IPS-NIHi11 (cell line): ENCODE data around the gene ATPAF1.

Experiments used
- DNase-seq: peaks from one replicate; pipeline ENCODE4 v3.0.0; 2012; ENCODE audit warnings: mixed read lengths, low spot score

Gene ATPAF1

DNA sequence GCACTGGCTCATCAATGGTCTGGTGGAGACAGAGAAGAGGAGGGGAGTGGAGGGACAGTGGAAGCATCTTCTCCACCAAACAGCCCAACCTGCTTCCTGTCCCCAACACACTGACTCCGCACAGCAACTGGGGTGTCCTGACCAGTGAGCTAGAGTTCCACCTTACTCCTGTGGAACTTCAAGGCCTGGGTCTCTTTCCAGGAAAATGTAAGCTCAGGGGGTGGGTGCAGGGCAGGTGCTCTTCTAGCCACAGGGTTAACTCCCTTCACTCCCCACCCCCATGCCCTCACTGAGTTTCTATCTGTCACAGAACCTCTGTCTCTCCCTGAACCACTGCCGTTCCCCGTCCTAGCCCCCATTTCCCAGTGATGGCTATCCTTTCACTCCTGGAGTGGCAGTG lies 52.4 kb downstream of the ATPAF1 start:
- DNase-seq = no peak

DNA sequence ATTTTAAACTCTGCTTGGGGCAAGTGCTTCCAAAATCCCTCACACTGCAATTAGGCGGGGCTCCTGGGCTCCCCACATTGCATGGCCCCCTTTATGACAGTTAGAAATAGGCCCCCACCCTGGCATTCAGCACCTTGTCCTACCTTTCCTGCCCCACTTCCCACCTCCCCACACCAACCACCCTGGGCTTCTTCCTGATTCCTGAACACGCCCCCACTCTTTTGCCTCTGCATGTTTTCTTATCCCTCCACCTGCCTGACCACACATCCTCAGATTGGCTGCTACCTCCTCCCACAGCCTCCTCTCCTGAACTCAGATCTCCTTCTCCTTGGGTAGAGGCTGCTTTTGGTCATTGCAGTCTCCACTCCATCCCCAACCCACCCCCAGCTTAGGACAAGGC lies 53.1 kb downstream of the ATPAF1 start:
- no peak for DNase-seq

DNA sequence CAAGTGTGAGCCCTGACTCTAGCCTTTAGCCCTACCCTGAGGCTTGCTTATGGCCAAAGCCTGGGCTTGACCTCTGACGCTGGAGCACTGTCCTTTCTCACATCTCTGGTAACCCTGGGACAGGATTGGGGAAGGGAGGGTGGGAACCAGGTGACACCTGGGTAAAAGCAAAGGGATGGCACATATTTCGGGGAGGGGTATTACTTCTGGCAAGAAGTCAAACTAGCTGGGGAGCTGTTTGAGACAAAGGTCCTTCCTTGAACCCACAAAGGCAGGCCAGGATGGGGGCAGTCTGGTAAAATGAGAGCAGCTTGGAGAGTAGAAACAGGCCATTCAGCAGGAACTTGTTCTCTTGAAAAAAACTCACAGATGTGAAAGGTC lies 53.6 kb downstream of the ATPAF1 start:
- DNase-seq = no peak

DNA sequence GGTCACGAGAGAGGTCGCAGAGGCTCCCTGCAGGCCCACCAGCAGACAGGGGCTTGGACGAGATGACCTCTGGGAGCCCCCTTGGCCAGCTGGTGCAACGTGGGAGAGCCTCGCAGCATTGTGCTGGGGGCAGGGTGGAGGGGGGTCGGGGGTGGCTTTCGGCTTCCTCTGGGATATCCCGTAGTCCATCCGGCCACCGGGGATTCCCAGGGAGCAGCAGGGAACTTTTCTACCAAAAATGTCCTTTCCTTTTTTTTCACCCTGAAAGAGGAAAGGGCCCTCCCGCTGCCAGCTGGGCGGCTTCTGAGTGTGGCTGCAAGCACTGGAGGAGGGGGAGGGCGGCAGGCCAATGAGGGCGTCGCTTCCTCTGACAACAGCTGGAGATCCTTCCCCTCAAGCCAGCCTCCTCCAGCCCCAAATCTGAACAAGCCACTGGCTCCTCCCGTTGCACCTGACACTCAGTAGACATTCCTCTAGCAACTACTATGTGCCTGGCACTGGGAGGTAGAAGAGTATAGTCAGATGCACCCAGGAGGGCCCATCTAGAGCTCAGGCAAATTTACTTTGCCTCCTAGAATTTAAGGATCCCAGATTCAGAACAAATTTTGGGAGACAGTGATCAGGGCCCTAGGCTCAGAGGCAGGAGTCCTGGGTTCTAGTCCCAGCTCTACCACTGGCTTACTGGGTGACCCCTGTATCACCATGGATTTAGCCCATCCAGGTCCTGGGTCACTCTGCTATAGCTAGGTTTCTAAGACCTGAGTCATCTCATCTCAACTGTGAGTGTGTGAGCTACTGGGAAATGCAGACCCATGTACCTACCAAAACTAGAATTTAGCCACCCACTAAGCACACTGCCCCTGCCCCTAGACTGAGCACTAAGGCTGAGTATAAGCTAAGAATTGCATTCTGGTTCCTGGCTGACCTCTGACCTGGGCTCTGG lies 54.2 kb downstream of the ATPAF1 start:
- peak; percentile 81 for DNase-seq

DNA sequence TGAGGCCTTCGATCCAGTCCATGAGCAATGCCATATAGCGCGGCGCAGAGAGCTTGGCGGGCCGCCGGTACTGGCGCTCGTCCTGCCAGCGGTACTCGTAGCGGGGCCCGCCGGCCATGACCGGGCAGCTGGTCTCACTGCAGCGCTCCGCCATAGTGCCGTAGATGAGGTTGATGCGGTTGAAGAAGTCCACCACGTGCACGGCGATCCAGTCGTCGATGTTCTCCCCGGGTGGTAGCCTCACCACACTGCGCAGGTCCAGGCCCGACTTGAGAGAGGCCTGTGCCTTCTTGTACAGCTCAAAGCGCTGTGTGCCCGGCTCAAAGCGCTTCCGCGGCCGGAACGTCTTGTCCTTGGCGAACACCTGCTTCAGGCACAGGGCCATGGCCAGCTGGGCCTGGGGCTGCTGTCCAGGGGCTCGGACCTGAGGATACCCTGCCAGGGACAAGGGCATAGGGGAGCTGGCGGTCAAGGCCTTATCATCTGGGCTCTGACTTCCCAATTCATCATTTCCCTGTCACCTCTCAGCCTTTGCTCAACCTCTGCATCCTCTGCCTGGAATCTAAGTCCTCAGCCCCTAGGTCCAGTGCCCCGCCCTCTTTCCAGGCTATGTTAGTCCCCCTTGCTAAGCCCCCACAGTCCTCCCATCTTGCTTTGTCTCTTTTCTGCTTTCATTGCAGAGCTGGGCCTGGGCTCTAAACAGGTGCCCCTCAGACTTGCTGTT lies 55.1 kb downstream of the ATPAF1 start:
- peak; percentile 31 for DNase-seq

DNA sequence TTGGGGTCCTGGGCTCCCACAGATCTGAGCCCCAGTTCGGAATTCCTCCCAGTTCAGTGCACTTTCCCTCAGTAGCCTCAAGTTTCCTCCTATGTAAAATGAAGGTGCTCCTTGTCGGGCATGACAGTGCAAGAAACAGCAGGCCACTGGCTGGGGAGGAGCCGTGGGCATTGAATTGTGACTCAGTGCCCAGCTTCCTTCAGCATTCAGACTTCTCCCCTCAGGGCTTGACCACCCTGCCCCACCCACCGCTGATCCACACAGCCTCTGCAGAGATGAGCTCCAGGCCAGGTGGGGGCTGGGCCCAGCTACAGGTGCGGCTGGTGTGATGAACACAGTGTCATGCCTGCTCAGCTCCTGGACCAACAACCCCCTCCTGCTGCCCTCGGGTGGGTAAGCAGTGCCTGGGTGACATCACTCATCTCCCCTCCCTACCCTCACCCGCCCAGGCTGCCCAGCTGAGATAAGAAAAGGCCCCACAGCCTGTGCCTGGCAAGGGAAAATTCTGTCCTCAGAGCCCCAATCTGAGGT lies 56.4 kb downstream of the ATPAF1 start:
- no peak for DNase-seq

DNA sequence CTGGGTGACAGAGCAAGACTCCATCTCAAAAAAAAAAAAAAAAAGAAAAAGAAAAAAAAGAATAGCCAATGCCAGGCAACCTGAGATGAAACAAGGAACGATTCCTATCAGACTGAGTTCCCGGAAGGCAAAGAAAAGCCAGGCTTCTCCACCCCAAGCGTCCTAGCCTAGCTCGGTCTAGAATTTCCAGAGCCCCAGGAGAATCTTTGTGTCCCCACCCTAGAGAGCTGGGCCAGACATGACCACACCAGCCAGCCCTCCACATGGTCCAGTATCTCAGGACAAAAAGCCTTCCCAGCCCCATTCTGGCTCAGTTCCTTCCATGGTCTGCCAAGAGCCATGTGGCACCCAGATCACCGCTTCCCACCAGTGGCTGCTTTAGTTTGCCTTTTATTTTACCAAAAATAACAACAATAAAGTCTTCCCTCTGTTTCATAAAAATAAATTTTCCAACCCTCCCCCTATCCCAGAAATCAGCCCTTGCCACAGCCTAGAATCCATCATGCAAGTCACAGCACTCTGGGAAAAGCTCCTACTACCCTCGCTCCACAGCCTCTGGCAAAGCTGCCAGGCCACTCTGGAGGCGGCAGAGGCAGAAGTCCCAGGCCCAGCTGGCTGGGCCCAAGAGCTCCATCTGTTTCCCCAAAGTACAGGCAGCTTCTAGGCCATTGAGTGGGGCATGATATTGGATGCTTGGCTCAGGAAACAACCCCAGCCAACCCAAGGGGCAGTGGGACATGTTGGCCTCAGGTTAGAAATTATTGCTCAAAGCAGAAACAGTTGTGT lies 60.6 kb downstream of the ATPAF1 start:
- DNase-seq = no peak

DNA sequence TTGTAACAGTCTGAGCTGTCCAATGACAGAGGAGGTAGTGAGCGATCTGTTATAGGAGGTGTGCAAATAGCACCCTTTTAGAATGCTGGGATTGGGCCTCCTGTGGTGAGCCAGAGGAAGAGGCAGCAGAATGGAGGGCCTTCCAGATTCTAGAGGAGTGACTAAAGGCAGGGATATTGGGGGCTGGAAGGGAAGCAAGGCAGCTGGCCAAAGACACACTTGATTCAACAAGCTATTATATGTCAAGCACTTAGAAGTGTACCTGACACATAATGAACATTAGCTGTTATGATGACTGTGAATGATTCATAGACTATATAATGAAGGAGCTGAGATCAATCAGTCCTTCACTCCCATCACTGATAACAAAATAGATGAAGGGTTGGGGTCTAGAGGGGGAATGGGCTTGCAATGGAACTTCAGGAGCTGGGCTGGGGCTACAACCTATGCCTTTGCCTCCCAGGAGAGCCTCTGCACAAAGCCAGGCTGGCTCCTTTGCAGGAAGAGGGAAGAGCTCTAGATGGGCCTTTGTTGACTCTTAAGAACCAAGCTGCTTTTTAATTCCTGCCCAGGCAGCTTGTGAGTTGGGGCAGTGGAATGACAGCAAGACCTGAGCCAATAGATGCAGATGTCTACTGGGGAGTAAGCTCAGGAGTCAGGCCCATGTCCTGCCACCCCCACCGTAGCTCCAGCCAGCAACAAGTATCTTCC lies 61.8 kb downstream of the ATPAF1 start:
- DNase-seq = no peak

DNA sequence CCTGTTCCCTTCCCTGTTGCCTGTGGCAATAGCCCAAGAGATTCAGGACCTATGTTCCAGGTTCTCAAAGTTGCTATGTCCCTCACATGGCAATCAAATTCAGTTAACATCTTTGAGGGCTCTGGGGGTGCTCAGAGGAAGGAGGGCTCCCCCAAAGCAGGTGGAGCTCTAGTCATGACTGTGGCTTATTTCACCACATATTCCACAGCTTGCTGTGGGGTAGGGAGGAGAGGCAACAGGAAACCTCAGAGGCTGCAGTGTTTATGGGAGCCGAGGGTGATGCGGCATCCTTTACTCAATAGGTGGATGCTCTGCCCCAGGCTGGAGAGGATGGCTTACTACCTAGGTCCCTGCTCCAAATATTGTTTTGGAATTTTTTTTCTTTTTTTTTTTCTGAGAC lies 62.9 kb downstream of the ATPAF1 start:
- DNase-seq = no peak

DNA sequence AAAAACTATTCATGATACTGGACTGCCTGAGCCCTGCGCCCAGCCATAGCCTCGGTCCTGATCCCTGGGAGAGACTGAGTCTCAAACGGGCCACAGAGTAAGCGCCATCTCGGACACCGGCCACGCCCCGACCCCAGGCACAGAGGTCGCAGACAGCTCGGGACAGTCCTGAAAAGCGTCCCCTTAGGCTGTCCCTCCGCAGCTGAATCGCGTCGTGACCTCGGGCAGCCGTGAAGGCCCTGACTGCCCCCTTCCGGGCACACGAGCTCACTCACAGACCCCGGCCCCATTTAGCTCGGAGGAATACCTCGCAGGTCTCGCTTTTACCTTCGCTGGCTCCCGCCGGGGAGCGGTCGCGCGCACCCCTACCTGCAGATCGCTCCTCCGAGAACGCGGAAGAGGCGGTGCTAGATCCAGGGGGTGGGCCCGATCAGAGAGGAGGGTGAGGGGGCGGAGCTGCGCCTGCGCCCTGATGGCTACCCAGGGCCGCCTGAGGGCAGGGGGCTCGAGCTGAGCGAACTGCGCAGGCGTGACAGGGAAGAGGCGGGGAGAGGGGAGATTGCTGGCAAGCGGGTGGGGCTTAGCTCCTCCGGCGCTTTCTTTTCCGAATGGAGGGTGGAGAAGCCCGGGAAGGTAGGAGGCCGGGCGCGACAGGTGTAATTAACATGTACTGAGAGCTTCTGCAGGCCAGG lies 64.2 kb downstream of the ATPAF1 start, which contains the start of gene MKNK1:
TSS of gene MKNK1 (minus strand) at position 411 of the 692 bp plus-strand sequence. CDS start 20,941 bp downstream, outside the sequence.
- DNase-seq = peak; percentile 100

DNA sequence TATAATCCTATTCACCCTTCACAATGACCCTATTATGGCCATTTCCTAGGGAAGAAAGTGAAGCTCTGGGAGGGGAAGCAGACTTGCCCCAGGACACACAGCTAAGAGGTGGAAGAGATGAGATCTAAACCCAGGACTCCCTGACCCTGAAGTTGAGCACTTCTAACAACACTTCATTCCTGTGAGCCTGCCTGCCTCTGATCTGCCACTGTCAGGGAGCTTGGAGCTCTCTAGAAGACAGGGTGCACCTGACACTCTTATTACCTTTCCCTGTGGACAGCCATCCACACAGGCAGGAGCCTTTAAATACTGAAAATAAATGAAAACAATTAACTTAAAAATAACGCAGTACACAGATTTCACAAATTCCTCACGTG lies 64.7 kb downstream of the ATPAF1 start:
- no peak for DNase-seq

DNA sequence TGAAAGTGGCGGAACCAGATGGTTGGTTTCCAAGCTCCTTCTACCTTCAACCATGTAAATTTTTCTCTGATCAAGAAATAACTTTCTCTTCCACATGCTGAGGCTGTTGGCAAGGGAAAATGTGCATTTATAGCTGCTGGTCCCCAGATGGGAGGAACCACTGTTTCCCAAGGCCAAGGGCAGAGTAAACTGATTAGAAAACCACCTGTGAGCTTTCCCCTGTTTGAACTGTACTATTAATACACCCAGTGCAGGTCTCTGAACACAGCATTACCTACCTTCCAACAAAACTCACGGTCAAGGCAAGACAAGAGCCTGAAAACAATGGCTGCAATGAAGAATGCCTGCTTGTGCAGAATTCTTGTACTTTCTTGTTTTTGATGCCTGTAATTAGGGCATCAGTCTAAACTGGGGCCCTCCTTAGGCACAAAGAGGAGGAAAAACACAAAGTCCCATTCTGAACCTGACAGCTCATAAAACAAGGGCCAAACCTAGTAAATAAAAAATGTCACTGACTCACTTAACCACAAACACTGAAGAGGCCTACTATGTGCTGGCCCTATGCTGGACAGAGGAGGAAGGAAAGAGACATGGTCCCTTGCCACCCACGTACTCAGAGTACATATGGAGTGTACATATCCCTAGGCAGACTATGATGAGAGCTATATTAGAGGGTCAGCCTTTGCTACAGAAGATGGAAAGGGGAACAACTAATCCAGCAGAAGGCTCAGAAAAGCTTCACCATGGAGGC lies 66.7 kb downstream of the ATPAF1 start:
- DNase-seq = no peak

DNA sequence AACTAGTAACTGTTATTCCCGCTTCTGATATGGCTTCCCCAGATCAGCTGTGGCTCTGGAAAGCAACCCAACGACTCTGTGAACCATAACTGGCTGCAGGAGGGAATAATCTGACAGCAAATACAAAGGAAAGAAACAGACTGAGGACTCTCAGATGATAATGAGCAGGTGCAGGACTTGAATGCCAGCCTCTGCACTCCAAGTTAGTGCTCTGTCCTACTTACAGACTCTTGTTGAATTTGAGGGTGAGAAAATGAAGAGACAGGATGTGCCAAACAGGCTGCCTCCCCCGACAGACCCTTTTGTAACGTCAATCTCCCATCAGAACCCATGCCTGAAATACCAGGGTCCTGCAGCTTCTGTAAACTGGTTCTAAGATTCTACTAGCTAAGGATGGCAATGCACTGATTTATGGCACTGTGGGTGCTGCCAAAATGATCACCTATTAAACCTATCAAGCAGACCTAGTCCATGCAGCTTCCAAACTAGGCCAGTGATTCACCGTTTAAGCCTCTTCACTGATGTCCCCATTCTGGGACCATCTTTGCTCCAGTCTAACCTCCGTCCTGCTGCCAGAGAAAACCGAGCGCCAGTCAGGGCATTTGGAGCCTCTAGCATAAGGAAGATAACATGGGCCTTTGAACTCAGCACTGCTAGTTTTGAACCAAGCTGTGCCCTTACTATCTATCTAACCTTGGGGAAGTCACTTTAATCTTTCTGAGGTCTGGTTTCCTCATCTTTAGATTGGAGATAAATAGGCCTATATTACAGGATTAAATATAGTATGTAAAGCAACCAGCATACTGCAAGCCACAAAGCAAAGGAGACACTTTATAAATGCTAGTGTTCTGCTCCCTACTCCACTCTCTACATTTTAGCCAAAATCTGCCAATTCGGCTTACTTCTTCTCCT lies 68.8 kb downstream of the ATPAF1 start:
- no peak for DNase-seq

DNA sequence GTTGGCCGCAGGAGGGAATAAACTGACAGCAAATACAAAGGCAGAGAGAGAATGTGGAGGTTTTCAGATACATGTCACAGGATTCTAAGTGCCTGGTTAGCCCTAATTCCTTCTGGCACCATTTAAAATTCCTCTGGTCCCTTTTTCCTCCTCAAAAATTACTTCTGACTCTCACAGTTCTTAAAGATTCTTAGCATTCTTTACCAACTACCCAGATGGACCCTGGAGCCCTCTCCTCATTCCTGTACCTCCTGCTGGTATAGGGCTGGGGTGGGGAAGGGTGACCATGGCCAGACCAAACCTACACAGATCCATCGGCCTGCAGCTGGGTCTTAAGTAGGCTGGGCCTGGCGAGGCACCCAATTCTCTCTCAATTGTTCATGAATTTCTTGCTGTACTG lies 71.3 kb downstream of the ATPAF1 start:
- DNase-seq = no peak

DNA sequence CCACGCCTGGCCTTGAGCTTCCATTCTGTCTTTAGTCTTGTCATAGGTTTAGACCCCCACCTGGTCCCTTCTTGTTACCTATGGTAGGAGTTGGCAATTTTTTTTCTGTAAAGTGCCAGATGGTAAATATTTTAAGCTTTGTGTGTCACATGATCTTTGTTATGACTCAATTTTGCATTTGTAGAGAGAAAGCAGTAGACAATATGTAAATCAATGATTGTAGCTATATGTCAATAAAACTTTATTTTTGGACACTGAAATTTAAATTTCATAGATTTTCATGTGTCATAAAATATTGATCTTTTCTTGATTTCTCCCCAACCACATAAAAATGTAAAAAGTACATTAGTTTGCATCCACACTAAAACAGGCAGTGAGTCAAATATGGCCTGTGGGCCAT lies 72.1 kb downstream of the ATPAF1 start:
- no peak for DNase-seq

DNA sequence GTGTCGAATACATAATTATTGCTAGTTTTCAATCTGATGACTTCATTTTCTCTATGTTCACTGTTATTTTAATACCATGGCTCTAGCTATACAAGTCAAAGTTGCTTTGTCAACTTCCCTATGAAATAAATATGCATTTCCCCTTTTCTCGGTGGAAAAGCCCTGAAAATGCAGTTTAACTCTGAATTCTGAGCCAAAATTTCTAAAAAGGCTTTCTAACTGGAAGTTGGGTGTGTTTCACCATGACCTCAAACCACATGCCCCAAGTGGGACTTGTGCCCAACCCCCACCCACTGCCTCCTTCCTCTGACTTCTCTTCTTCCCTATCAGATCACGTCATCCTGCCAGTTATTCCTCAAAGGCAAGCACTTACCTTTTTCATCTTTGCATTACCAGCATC lies 73.0 kb downstream of the ATPAF1 start:
- DNase-seq = no peak

DNA sequence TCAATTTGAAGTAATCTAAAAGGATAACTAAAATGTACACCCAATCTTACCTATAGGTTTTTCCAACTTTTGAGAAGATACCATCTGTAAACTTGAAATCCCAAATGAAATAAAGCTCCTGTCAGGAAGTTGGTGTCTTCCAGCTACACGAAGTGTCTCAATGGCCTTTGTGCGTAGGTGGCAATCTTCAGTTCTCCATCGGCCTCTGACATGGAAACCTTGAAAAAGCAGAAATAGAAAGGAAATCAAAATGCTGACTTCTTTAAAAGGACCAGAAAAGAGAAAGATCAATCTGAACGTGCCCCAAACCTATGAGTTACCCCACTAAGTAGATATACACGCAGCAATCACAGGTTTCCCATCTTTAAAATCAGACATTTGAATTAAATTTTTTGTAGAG lies 74.1 kb downstream of the ATPAF1 start:
- no peak for DNase-seq

DNA sequence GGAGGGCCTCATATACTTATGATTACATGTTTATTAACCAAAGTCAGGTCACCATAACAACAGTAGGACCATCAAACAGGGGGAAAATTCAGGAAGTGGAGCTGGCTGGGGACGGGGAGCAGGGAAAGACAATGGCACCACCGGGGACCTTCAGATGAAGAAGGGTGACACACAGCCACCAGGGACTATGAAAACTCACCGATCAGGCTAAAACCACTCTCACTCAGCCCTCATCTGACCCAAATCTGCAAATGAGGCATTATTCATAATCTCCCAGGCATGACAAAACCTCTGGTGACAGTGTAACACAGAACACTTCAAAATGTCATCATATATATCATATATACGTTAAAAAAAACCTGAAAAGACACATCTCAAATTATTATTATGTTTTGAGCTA lies 75.3 kb downstream of the ATPAF1 start:
- no peak for DNase-seq

DNA sequence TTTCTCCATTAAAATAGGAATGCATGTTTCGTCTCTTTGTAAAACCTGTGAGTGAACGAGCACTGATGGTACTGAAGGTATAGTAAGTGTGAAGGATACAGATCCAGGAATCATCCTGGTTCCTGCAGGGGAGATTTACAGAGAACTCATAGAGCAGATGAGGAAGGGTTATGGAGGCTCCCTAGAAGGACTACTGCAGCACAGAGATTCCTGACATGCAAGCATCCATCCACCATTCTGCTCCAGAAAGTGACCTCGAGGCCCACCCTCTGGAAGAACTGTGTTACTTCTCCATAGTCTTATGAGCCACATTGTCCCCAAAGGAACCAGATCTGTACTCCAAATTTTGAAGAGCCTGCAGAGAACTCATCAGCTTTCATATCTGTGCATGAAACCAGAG lies 78.6 kb downstream of the ATPAF1 start:
- no peak for DNase-seq
